ENCODE measurements around the gene BTBD9.

BTBD9 gene

GRCh38 chr6:38650207-38650752, 10.6 kb upstream of the BTBD9 start:
- H3K4me3 ChIP-seq (replicated peaks; ENCODE audit: low read depth, low read length) = no peak overlapping the region
- no peak for DNase-seq (ENCODE audit: extremely low read depth, low read depth)
- no peak for TF ChIP-seq CTCF (IDR thresholded peaks at IDR 0.05; ENCODE audit: low read depth, low read length, missing control alignments)

- H3K4me3 ChIP-seq (replicated peaks; ENCODE audit: low read depth, low read length) = no peak overlapping the region
- no peak for DNase-seq (ENCODE audit: extremely low read depth, low read depth)
- no peak for TF ChIP-seq CTCF (IDR thresholded peaks at IDR 0.05; ENCODE audit: low read depth, low read length, missing control alignments)
These were observed 10.0 kb upstream of the BTBD9 start for GRCh38 chr6:38649744-38650143.

GRCh38 chr6:38648629-38649028, 8.9 kb upstream of the BTBD9 start:
- no peak for DNase-seq (ENCODE audit: extremely low read depth, low read depth)
- H3K4me3 ChIP-seq (replicated peaks; ENCODE audit: low read depth, low read length) = no peak overlapping the region
- TF ChIP-seq CTCF (IDR thresholded peaks at IDR 0.05; ENCODE audit: low read depth, low read length, missing control alignments) = no peak

GRCh38 chr6:38646166-38646878, 6.6 kb upstream of the BTBD9 start:
- DNase-seq (ENCODE audit: extremely low read depth, low read depth) = peak; percentile 20
- no peak overlapping the region for H3K4me3 ChIP-seq (replicated peaks; ENCODE audit: low read depth, low read length)
- no peak for TF ChIP-seq CTCF (IDR thresholded peaks at IDR 0.05; ENCODE audit: low read depth, low read length, missing control alignments)

- TF ChIP-seq CTCF (IDR thresholded peaks at IDR 0.05; ENCODE audit: low read depth, low read length, missing control alignments) = no peak
- no peak for DNase-seq (ENCODE audit: extremely low read depth, low read depth)
- no peak overlapping the region for H3K4me3 ChIP-seq (replicated peaks; ENCODE audit: low read depth, low read length)
These were observed 5.2 kb upstream of the BTBD9 start for GRCh38 chr6:38644951-38645350.

- no peak for DNase-seq (ENCODE audit: extremely low read depth, low read depth)
- TF ChIP-seq CTCF (IDR thresholded peaks at IDR 0.05; ENCODE audit: low read depth, low read length, missing control alignments) = no peak
These were observed 634 bp upstream of the BTBD9 start for GRCh38 chr6:38640216-38640909.

More at GRCh38 chr6:38640216-38640909, 634 bp upstream of the BTBD9 start:
- peak overlapping the region; percentile 85 for H3K4me3 ChIP-seq (replicated peaks; ENCODE audit: low read depth, low read length)

All from HFF-Myc (cell line).